Measurements from ENCODE around the gene TNFRSF4. TPM values are rescaled to one million over a fixed set of nuclear protein-coding genes. Genes with fewer than 3 reads are reported as not detected.

Gene TNFRSF4
- total and polyA plus RNA-seq, 10 of the 15 experiments (the other 5 are each of a cell fraction or from before 2014, with no cell fraction given) = 0.05 to 7.3 (median 2.5) TPM; not detected in 1

- POLR2A ChIA-PET = no interaction called here
- no peaks in the 10 kb centered on the region for H3K79me2 ChIP-seq (ENCODE audit: control insufficient read depth, insufficient read depth, low read length)
- H4K20me1 ChIP-seq (ENCODE audit: control insufficient read depth, insufficient read depth) = no peaks in the 10 kb centered on the region
- no peak for DNase-seq (ENCODE audit: low read depth, low spot score)
- ATAC-seq = no peak
- CTCF ChIA-PET = no interaction called here
- no peaks in the 10 kb centered on the region for H3K4me1 ChIP-seq (ENCODE audit: control insufficient read depth, insufficient read depth, low read length)
- SMC1A ChIA-PET (ENCODE audit: uncharacterized antibody, unreplicated experiment) = no interaction called here
- intact Hi-C loops (cut with micrococcal nuclease; ENCODE audit: unreplicated experiment) = no loop called here
- no TSS peak for BruUV-seq (replicated peaks)
- TF ChIP-seq SP1 (IDR thresholded peaks at IDR 0.05; ENCODE audit: low read depth, low read length) (no peak), KDM1A (IDR thresholded peaks at IDR 0.05; ENCODE audit: borderline replicate concordance) (no peak), EP300 (IDR thresholded peaks at IDR 0.05; ENCODE audit: borderline replicate concordance in 1 of 2, control insufficient read depth in 1 of 2, low read depth in 2 of 2, low read length in 2 of 2) (no peak), ZSCAN29 (IDR thresholded peaks at IDR 0.05) (no peak), IKZF2 (IDR thresholded peaks at IDR 0.05) (no peak), BCLAF1 (IDR thresholded peaks at IDR 0.05) (no peak), CREM (IDR thresholded peaks at IDR 0.05; ENCODE audit: low read depth) (no peak), ZNF217 (IDR thresholded peaks at IDR 0.05) (no peak), CBX3 (IDR thresholded peaks at IDR 0.05; ENCODE audit: borderline replicate concordance, low read depth) (no peak), SREBF2 (IDR thresholded peaks at IDR 0.05; ENCODE audit: low read length) (no peak), BHLHE40 (IDR thresholded peaks at IDR 0.05; ENCODE audit: borderline replicate concordance in 1 of 2, low read depth in 2 of 2, low read length in 1 of 2) (no peak), FOS (IDR thresholded peaks at IDR 0.05; ENCODE audit: borderline replicate concordance, extremely low read depth, insufficient read length) (no peak), TCF12 (IDR thresholded peaks at IDR 0.05; ENCODE audit: low read depth, low read length) (no peak)
- no peaks in the 10 kb centered on the region for H3K36me3 ChIP-seq (ENCODE audit: control insufficient read depth in 2 of 2, insufficient read depth in 2 of 2, low read length in 1 of 2)
- H3K4me2 ChIP-seq (ENCODE audit: control insufficient read depth, insufficient read depth) = no peak overlapping the region
- H3K4me3 ChIP-seq = no peak overlapping the region
- H2AFZ ChIP-seq (ENCODE audit: control insufficient read depth, low read depth, low read length) = no peak overlapping the region
- WGBS (ENCODE audit: insufficient coverage, insufficient replicate concordance, low lambda C conversion rate, missing lambda C conversion rate) = 46% methylated on average over 44 of the region's 51 CpGs
- FAIRE-seq = no peak
- no peak overlapping the region for H3K9ac ChIP-seq (ENCODE audit: control insufficient read depth, insufficient read depth, low read length)
- in situ Hi-C loops (cut with MboI) = no loop called here
- H3K27ac ChIP-seq (ENCODE audit: control insufficient read depth, insufficient read depth) = no peak overlapping the region
- H3K27me3 ChIP-seq (replicated peaks in 1 of 2; ENCODE audit: control insufficient read depth in 2 of 2, insufficient read depth in 2 of 2, low read length in 1 of 2) = no peaks in the 10 kb centered on the region; a peak in 2 of 4 replicates
- H3K9me3 ChIP-seq (replicated peaks; ENCODE audit: control insufficient read depth, insufficient read depth, low read length) = no peaks in the 10 kb centered on the region; the same call in 2 of the 3 replicates
- RAD21 ChIA-PET (ENCODE audit: unreplicated experiment) = no interaction called here
These were observed 33.7 kb downstream of the TNFRSF4 start for GRCh38 chr1:1179983-1180861.
